Measurements from ENCODE around the gene CACNA1D. TPM values are rescaled to one million over a fixed set of nuclear protein-coding genes. Genes with fewer than 3 reads are reported as not detected.

CACNA1D gene
- total and polyA plus RNA-seq, 2 experiments from 2014 or later, result 5.2 to 27.8 TPM

DNA sequence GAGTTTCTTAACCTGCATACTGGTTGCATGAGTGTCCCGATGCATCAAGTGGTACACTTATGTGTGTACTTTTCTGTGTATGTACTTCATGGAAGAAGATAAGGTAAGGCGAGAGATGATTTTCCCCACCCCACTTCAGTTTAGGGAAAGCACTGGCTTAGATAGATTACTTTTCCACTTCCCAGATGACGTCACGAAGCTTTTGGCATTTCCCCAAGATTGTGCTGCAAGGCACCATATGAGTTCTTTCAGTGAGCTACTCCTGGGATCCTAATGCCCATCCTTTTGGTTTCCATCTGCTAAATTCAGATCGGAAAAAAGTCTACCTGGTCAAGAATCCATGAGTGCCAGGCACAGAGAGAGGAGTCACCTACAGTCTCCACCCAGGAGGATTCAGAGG lies 356.5 kb downstream of the CACNA1D start:
- H3K36me3 ChIP-seq (replicated peaks; ENCODE audit: insufficient read depth, low read depth), result no peaks in the 10 kb centered on the region
- peaks cover 4% of the 10 kb centered on the region for H3K4me1 ChIP-seq (ENCODE audit: insufficient read depth)
- H3K79me2 ChIP-seq, result peaks cover 3% of the 10 kb centered on the region
- H3K9me2 ChIP-seq (replicated peaks; ENCODE audit: insufficient read depth), result no peaks in the 10 kb centered on the region
- no peaks in the 10 kb centered on the region for H4K20me1 ChIP-seq (ENCODE audit: insufficient read depth, poor library complexity, severe bottlenecking)
- no peak overlapping the region for H3K27ac ChIP-seq
- no peak overlapping the region for H3K4me3 ChIP-seq
- no peaks in the 10 kb centered on the region for H3K27me3 ChIP-seq
- no peak for TF ChIP-seq CTCF (IDR thresholded peaks at IDR 0.05; ENCODE audit: poor library complexity)
- TF ChIP-seq EZH2 (IDR thresholded peaks at IDR 0.05; ENCODE audit: borderline replicate concordance), result no peak
- no peak for TF ChIP-seq EZH2phosphoT487 (IDR thresholded peaks at IDR 0.05; ENCODE audit: low read depth, severe bottlenecking, unreplicated experiment)
- peak; percentile 50 for DNase-seq (ENCODE audit: low spot score)
- H3K9me3 ChIP-seq (ENCODE audit: low read depth), result no peaks in the 10 kb centered on the region
- 74% methylated on average over 5 of the region's 5 CpGs for WGBS (ENCODE audit: low lambda C conversion rate, missing lambda C conversion rate)
- H2AFZ ChIP-seq, result no peak overlapping the region
- H3K4me2 ChIP-seq, result no peak overlapping the region

- Histone ChIP-seq H3K4me1 (ENCODE audit: insufficient read depth) (no peaks in the 10 kb centered on the region), H3K27me3 (no peaks in the 10 kb centered on the region), H4K20me1 (ENCODE audit: insufficient read depth, poor library complexity, severe bottlenecking) (no peaks in the 10 kb centered on the region), H3K4me3 (no peak overlapping the region), H3K79me2 (no peaks in the 10 kb centered on the region), H3K36me3 (replicated peaks; ENCODE audit: insufficient read depth, low read depth) (no peaks in the 10 kb centered on the region), H3K4me2 (no peak overlapping the region), H3K27ac (no peak overlapping the region), H2AFZ (no peak overlapping the region), H3K9me3 (ENCODE audit: low read depth) (no peaks in the 10 kb centered on the region), H3K9me2 (replicated peaks; ENCODE audit: insufficient read depth) (no peaks in the 10 kb centered on the region)
- DNase-seq (ENCODE audit: low spot score), result no peak
- WGBS (ENCODE audit: low lambda C conversion rate, missing lambda C conversion rate), result 85% methylated on average over 7 of the region's 7 CpGs
- TF ChIP-seq EZH2phosphoT487 (IDR thresholded peaks at IDR 0.05; ENCODE audit: low read depth, severe bottlenecking, unreplicated experiment) (no peak), EZH2 (IDR thresholded peaks at IDR 0.05; ENCODE audit: borderline replicate concordance) (no peak), CTCF (IDR thresholded peaks at IDR 0.05; ENCODE audit: poor library complexity) (no peak)
These were observed 362.6 kb downstream of the CACNA1D start for GRCh38 chr3:53856964-53857363.

GRCh38 chr3:53858096-53858741 lies 363.8 kb downstream of the CACNA1D start:
- Histone ChIP-seq H3K9me2 (replicated peaks; ENCODE audit: insufficient read depth) (no peaks in the 10 kb centered on the region), H3K9me3 (ENCODE audit: low read depth) (no peaks in the 10 kb centered on the region), H3K79me2 (no peaks in the 10 kb centered on the region), H3K4me2 (no peak overlapping the region), H3K27me3 (no peaks in the 10 kb centered on the region), H3K4me3 (no peak overlapping the region), H4K20me1 (ENCODE audit: insufficient read depth, poor library complexity, severe bottlenecking) (no peaks in the 10 kb centered on the region), H2AFZ (no peak overlapping the region), H3K4me1 (ENCODE audit: insufficient read depth) (no peaks in the 10 kb centered on the region), H3K36me3 (replicated peaks; ENCODE audit: insufficient read depth, low read depth) (no peaks in the 10 kb centered on the region), H3K27ac (no peak overlapping the region)
- TF ChIP-seq EZH2phosphoT487 (IDR thresholded peaks at IDR 0.05; ENCODE audit: low read depth, severe bottlenecking, unreplicated experiment) (no peak), EZH2 (IDR thresholded peaks at IDR 0.05; ENCODE audit: borderline replicate concordance) (no peak), CTCF (IDR thresholded peaks at IDR 0.05; ENCODE audit: poor library complexity) (no peak)
- DNase-seq (ENCODE audit: low spot score), result no peak
- 85% methylated on average over 7 of the region's 7 CpGs for WGBS (ENCODE audit: low lambda C conversion rate, missing lambda C conversion rate)
